Left colon (tissue), 2 donors: ENCODE measurements around the gene ARHGAP44. TPM values are rescaled to one million over a fixed set of nuclear protein-coding genes. Genes with fewer than 3 reads are reported as not detected.
"Not testable (repeated sequence)": the region's sequence is repeated elsewhere in the genome, so short reads cannot be mapped to it uniquely, and the experiment has no call there.

Experiments
- ATAC-seq: fragments of 200-7000 bp; cut with Tn5 transposase; one replicate; pipeline ENCODE4 v1.9.1; 2020; ENCODE audit warnings: mild to moderate bottlenecking, moderate library complexity
- DNase-seq, 2 donors: peaks; one replicate each; pipeline ENCODE4 v3.0.0-alpha.2; 2020
- intact Hi-C, 2 donors: fragments of 100-400 bp; cut with DNase I in 1 of 2; cut with micrococcal nuclease in 1 of 2; formaldehyde crosslinking; loops; one replicate each; pipeline versions ENCODE4 v1.11.2 to v1.14.0; 2022; cut with DNase I, micrococcal nuclease
- total RNA-seq, 2 donors: library from RNA; stranded (reverse); fragmentation: NEBNext Ultra II Directional; extraction: Animal tissue kit (Norgen Biotek cat#: 25700); gene quantifications; one replicate each; pipeline ENCODE4 v1.2.1, GENCODE V29; 2021
- donor health status: DM: no; HTN: no; CAD: no.
- donor health status: DM: yes; HTN: yes; CAD: no.

The ARHGAP44 gene
- total RNA-seq, 2 donors from 2014 or later, result 44.4 to 71.1 TPM

- intact Hi-C loops, result loop anchor here in 1 of 2 donors (10.0 kb wide), 1 partner anchor 71 kb away; no protein-coding TSS in a partner anchor
- DNase-seq, ATAC-seq: not testable (repeated sequence)
Observed at GRCh38 chr17:12873415-12874125, 84.3 kb downstream of the ARHGAP44 start.

- intact Hi-C loops, result loop anchor here in 1 of 2 donors (10.0 kb wide), 1 partner anchor 67 kb away; no protein-coding TSS in a partner anchor
Observed at GRCh38 chr17:12877953-12878669, 88.8 kb downstream of the ARHGAP44 start.

GRCh38 chr17:12879096-12879495 lies 89.8 kb downstream of the ARHGAP44 start:
- not testable (repeated sequence) for ATAC-seq, DNase-seq
- intact Hi-C loops, result loop anchor here in 1 of 2 donors (10.0 kb wide), 1 partner anchor 66 kb away; no protein-coding TSS in a partner anchor

More at GRCh38 chr17:12877953-12878669, 88.8 kb downstream of the ARHGAP44 start:
- no peak for ATAC-seq
- no peak for DNase-seq

GRCh38 chr17:12883472-12883871 lies 94.2 kb downstream of the ARHGAP44 start:
- no peak for ATAC-seq
- intact Hi-C loops, result no loop called here

GRCh38 chr17:12887088-12887487 lies 97.8 kb downstream of the ARHGAP44 start:
- ATAC-seq (no peak), DNase-seq (no peak)
- intact Hi-C loops, result no loop called here

More at GRCh38 chr17:12883472-12883871, 94.2 kb downstream of the ARHGAP44 start:
- no peak for DNase-seq

- ATAC-seq (no peak), DNase-seq (no peak)
- intact Hi-C loops, result no loop called here
Observed at GRCh38 chr17:12896180-12896785, 107.0 kb downstream of the ARHGAP44 start.

- DNase-seq (no peak), ATAC-seq (no peak)
- intact Hi-C loops, result no loop called here
Observed at GRCh38 chr17:12898110-12898509, 108.8 kb downstream of the ARHGAP44 start.

GRCh38 chr17:12899604-12900003 lies 110.3 kb downstream of the ARHGAP44 start:
- no peak for DNase-seq
- intact Hi-C loops, result no loop called here
- ATAC-seq, result no peak

GRCh38 chr17:12900474-12900873 lies 111.2 kb downstream of the ARHGAP44 start:
- intact Hi-C loops, result no loop called here
- DNase-seq (no peak), ATAC-seq (no peak)

GRCh38 chr17:12902046-12902445 lies 112.7 kb downstream of the ARHGAP44 start:
- DNase-seq (no peak), ATAC-seq (no peak)
- intact Hi-C loops, result no loop called here

GRCh38 chr17:12907477-12907876 lies 118.2 kb downstream of the ARHGAP44 start:
- intact Hi-C loops, result no loop called here
- DNase-seq (no peak), ATAC-seq (no peak)

GRCh38 chr17:12909046-12909445 lies 119.7 kb downstream of the ARHGAP44 start:
- intact Hi-C loops, result no loop called here
- ATAC-seq, result no peak
- no peak for DNase-seq

GRCh38 chr17:12909511-12909910 lies 120.2 kb downstream of the ARHGAP44 start:
- intact Hi-C loops, result no loop called here
- DNase-seq, result no peak
- no peak for ATAC-seq

GRCh38 chr17:12911239-12911638 lies 121.9 kb downstream of the ARHGAP44 start:
- DNase-seq, result no peak
- intact Hi-C loops, result no loop called here
- no peak for ATAC-seq

GRCh38 chr17:12917399-12917798 lies 128.1 kb downstream of the ARHGAP44 start:
- ATAC-seq (no peak), DNase-seq (no peak)
- intact Hi-C loops, result no loop called here

- no peak for ATAC-seq
- intact Hi-C loops, result no loop called here
Observed at GRCh38 chr17:12918142-12918541, 128.8 kb downstream of the ARHGAP44 start.

GRCh38 chr17:12922120-12922519 lies 132.8 kb downstream of the ARHGAP44 start:
- no peak for DNase-seq
- intact Hi-C loops, result no loop called here
- ATAC-seq, result no peak

More at GRCh38 chr17:12918142-12918541, 128.8 kb downstream of the ARHGAP44 start:
- no peak for DNase-seq

- no peak for ATAC-seq
- intact Hi-C loops, result no loop called here
- no peak for DNase-seq
Observed at GRCh38 chr17:12924614-12925013, 135.3 kb downstream of the ARHGAP44 start.

- no peak for DNase-seq
- no peak for ATAC-seq
- intact Hi-C loops, result no loop called here
Observed at GRCh38 chr17:12927001-12927400, 137.7 kb downstream of the ARHGAP44 start.
